Nephron progenitor cell (in vitro differentiated cells): ENCODE measurements around the gene PTGES3L.

Experiments
- DNase-seq: peaks from one replicate; pipeline ENCODE4 v3.0.0; 2021
- H3K27ac Mint-ChIP-seq: 2 replicates; pipeline ENCODE4 v1.8.0; 2021; ENCODE audit warnings: mild to moderate bottlenecking, moderate library complexity, mixed read lengths
- H3K27me3 Mint-ChIP-seq: 2 replicates; pipeline ENCODE4 v1.8.0; 2021; ENCODE audit warnings: mild to moderate bottlenecking, low read depth, mixed read lengths; ENCODE audit not compliant: poor library complexity
- H3K36me3 Mint-ChIP-seq: 2 replicates; pipeline ENCODE4 v1.8.0; 2021; ENCODE audit warnings: low read depth, mixed read lengths
- H3K4me1 Mint-ChIP-seq: 2 replicates; pipeline ENCODE4 v1.8.0; 2021; ENCODE audit warnings: mixed read lengths
- H3K4me3 Mint-ChIP-seq: 2 replicates; pipeline ENCODE4 v1.8.0; 2021; ENCODE audit warnings: mild to moderate bottlenecking, moderate library complexity, mixed read lengths
- H3K9me3 Mint-ChIP-seq: 2 replicates; pipeline ENCODE4 v1.8.0; 2021; ENCODE audit warnings: mild to moderate bottlenecking, moderate library complexity, mixed read lengths
- CTCF ChIP-seq: fragments of 200-600 bp; sonication (generic); IDR thresholded peaks from 2 replicates; pipeline ENCODE4 v1.5.0; 2021; ENCODE audit warnings: antibody characterized with exemption

PTGES3L gene

DNA sequence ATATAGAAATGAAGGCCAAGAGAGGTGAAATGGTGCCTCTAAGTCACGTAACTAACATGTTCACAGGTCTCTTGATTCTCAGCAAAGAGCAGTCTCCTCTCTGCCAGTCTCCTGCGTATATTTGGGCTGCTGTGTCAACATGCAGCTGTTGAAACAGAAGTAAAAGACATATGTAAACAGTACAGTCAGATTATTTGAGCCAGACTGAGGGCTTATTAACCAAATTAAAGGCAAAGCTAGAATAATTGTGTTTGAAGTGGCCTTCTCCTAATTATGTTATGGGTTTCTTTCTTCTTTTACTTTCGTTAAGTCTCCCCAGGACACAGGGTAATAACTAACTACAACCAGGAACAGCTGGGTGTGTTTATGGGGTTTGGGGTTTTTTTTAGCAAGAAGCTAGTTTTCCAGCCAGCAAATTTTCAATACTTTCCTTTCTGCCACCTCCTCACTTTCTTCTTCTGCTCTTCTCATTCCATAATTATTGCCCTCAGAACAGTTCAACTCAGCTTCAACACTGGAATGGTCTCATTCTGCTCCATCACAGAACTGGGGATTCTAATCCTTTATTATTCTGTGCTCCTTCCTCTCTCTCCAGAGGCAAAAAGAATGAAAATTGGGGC lies 60.9 kb downstream of the PTGES3L start:
- Mint-ChIP-seq H3K4me3 (no peak overlapping the region), H3K9me3 (no peaks in the 10 kb centered on the region), H3K4me1 (peaks cover 41% of the 10 kb centered on the region), H3K27me3 (peaks cover 15% of the 10 kb centered on the region), H3K36me3 (no peaks in the 10 kb centered on the region), H3K27ac (peak overlapping the region; percentile 46)
- no peak for DNase-seq
- TF ChIP-seq CTCF: no peak
